ACC112 (cell line): ENCODE data around the gene SYT9.

Source experiments
- H2AFZ ChIP-seq: fragments of 200-600 bp; sonication (generic); one replicate; pipeline ENCODE4 v1.6.0; 2017; ENCODE audit warnings: antibody characterized with exemption, low read length; ENCODE audit not compliant: unreplicated experiment
- H3K27ac ChIP-seq: fragments of 200-600 bp; sonication (generic); 2 replicates; pipeline ENCODE4 v1.5.1; 2014; ENCODE audit warnings: low read depth, mild to moderate bottlenecking, antibody characterized with exemption, low read length, moderate library complexity
- H3K27me3 ChIP-seq: fragments of 200-600 bp; sonication (generic); 2 replicates; pipeline ENCODE4 v1.6.1; 2014; ENCODE audit warnings: mild to moderate bottlenecking, antibody characterized with exemption, low read length, moderate library complexity, mixed read lengths; ENCODE audit not compliant: insufficient read depth
- H3K36me3 ChIP-seq: fragments of 200-600 bp; sonication (generic); 2 replicates; pipeline ENCODE4 v1.6.1; 2016; ENCODE audit warnings: mild to moderate bottlenecking, antibody characterized with exemption, low read length, moderate library complexity, mixed read lengths; ENCODE audit not compliant: insufficient read depth
- H3K4me1 ChIP-seq: fragments of 200-600 bp; sonication (generic); one replicate; pipeline ENCODE4 v1.6.1; 2016; ENCODE audit warnings: low read length, mixed read lengths; ENCODE audit not compliant: insufficient read depth, unreplicated experiment, control insufficient read depth
- H3K4me3 ChIP-seq: fragments of 200-600 bp; sonication (generic); 2 replicates; pipeline ENCODE4 v1.5.1; 2014; ENCODE audit warnings: mild to moderate bottlenecking, low read depth, low read length
- H3K79me2 ChIP-seq: fragments of 200-600 bp; sonication (generic); one replicate; pipeline ENCODE4 v1.6.0; 2016; ENCODE audit warnings: low read length; ENCODE audit not compliant: control insufficient read depth, unreplicated experiment, insufficient read depth

SYT9 gene

GRCh38 chr11:7499081-7499480, 247.4 kb downstream of the SYT9 start:
- Histone ChIP-seq H3K27me3 (no peaks in the 10 kb centered on the region), H3K27ac (no peak overlapping the region), H3K4me3 (no peak overlapping the region), H3K4me1 (no peaks in the 10 kb centered on the region), H3K36me3 (no peaks in the 10 kb centered on the region), H2AFZ (no peak overlapping the region), H3K79me2 (no peaks in the 10 kb centered on the region)

GRCh38 chr11:7500251-7500650, 248.5 kb downstream of the SYT9 start:
- Histone ChIP-seq H3K27ac (no peak overlapping the region), H3K4me1 (no peaks in the 10 kb centered on the region), H2AFZ (no peak overlapping the region), H3K4me3 (no peak overlapping the region), H3K36me3 (no peaks in the 10 kb centered on the region), H3K79me2 (no peaks in the 10 kb centered on the region), H3K27me3 (no peaks in the 10 kb centered on the region)

DNA sequence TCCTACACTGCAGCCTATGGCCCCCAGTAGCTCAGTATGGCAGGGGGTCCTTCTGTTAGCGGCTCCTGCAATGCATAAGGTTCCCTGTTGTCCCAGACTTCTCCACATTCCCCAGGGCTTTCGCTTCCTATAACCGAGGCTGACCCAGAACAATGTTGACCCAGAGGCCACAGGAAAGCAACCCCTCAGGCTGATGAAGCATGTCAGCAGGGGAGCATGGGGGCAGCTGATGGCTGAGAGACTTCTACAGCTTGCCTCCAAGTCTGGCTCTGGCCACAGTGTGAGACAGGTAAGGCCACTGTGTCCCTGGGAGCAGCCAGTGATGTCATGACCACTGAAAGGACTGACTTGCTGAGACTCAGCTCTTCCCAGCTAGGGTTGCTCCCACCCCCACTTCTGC, 249.5 kb downstream of the SYT9 start:
- Histone ChIP-seq H3K79me2 (no peaks in the 10 kb centered on the region), H3K4me3 (no peak overlapping the region), H3K27ac (no peak overlapping the region), H3K36me3 (no peaks in the 10 kb centered on the region), H2AFZ (no peak overlapping the region), H3K4me1 (no peaks in the 10 kb centered on the region), H3K27me3 (no peaks in the 10 kb centered on the region)

DNA sequence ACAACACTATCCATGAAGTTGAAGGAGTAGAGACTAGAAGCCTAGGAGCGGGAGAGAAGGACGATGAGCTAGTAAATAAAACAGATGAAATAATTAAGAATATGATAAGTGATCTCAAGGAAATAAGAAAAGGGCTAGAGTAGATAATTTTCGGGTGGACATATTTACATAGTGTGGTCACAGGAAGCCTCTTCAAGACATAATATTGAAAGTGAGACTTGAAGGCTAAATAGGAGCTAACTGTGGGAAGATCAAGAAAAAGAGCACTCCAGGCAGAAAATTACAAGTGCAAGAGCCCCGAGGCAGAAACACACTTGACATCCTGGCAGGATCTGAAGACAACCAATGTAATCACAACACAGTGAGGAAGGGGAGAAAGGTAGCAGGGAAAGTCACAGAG, 250.2 kb downstream of the SYT9 start:
- Histone ChIP-seq H3K27ac (no peak overlapping the region), H3K27me3 (no peaks in the 10 kb centered on the region), H3K79me2 (no peaks in the 10 kb centered on the region), H3K4me3 (no peak overlapping the region), H2AFZ (no peak overlapping the region), H3K36me3 (no peaks in the 10 kb centered on the region), H3K4me1 (no peaks in the 10 kb centered on the region)

DNA sequence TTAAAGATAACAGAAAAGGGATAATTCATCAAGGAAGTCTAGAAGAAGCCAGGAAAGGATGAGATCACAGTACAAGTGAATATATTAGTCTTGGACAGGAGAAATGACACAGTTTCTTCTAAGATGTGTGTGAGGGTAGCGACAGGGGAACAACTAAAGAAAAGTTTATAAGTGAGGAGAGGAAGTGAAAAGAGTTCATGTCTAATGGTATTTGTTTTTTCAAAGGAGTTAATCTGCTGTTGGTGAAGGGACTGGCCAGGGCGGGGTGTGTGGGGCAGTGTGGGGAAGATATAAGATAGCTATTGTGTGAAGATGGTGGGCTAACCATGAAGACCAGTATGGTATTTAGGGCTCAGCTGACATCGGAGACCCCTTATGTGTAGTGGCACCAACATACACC, 254.5 kb downstream of the SYT9 start:
- Histone ChIP-seq H2AFZ (no peak overlapping the region), H3K27ac (no peak overlapping the region), H3K4me3 (no peak overlapping the region), H3K27me3 (no peaks in the 10 kb centered on the region), H3K36me3 (no peaks in the 10 kb centered on the region), H3K79me2 (no peaks in the 10 kb centered on the region), H3K4me1 (no peaks in the 10 kb centered on the region)

GRCh38 chr11:7508087-7508486, 256.4 kb downstream of the SYT9 start:
- Histone ChIP-seq H3K27me3 (no peaks in the 10 kb centered on the region), H2AFZ (no peak overlapping the region), H3K4me1 (peaks cover 10% of the 10 kb centered on the region), H3K36me3 (no peaks in the 10 kb centered on the region), H3K27ac (no peak overlapping the region), H3K79me2 (no peaks in the 10 kb centered on the region), H3K4me3 (no peak overlapping the region)

- peaks cover 12% of the 10 kb centered on the region for H3K27me3 ChIP-seq
- H3K4me3 ChIP-seq, result no peak overlapping the region
- H2AFZ ChIP-seq, result no peak overlapping the region
- H3K27ac ChIP-seq, result no peak overlapping the region
- no peaks in the 10 kb centered on the region for H3K79me2 ChIP-seq
- peaks cover 16% of the 10 kb centered on the region for H3K4me1 ChIP-seq
- H3K36me3 ChIP-seq, result no peaks in the 10 kb centered on the region
Observed at GRCh38 chr11:7509966-7510365, 258.3 kb downstream of the SYT9 start.

DNA sequence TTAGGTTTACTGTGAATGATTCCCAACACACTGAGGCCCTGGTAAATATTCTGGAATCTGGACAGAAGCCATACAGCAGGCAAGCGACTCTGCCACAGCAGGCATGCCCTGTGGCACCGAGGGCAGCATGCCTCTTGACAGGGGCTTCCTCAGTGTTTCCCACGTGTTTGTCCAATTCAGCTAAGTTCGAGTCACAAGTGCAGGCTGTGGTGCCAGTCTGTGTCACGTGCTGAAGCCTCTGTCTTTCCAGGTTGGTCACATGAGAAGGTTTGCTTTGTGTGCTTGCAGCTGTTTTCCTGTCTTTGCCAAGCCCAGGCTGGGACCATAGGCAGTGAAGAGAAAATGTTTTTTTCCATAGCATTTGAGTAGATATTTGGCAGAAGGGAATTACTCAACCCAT, 259.7 kb downstream of the SYT9 start:
- Histone ChIP-seq H3K4me1 (peaks cover 16% of the 10 kb centered on the region), H3K79me2 (no peaks in the 10 kb centered on the region), H3K27ac (no peak overlapping the region), H3K27me3 (peaks cover 26% of the 10 kb centered on the region), H2AFZ (no peak overlapping the region), H3K4me3 (no peak overlapping the region), H3K36me3 (no peaks in the 10 kb centered on the region)

GRCh38 chr11:7512525-7513233, 261.0 kb downstream of the SYT9 start:
- H2AFZ ChIP-seq, result peak overlapping the region; percentile 96
- peak overlapping the region; percentile 87 for H3K4me3 ChIP-seq
- peaks cover 26% of the 10 kb centered on the region for H3K27me3 ChIP-seq
- H3K27ac ChIP-seq, result peak overlapping the region; percentile 29; the same call in 1 of the 2 replicates
- H3K36me3 ChIP-seq, result no peaks in the 10 kb centered on the region
- H3K79me2 ChIP-seq, result no peaks in the 10 kb centered on the region
- peaks cover 16% of the 10 kb centered on the region for H3K4me1 ChIP-seq

DNA sequence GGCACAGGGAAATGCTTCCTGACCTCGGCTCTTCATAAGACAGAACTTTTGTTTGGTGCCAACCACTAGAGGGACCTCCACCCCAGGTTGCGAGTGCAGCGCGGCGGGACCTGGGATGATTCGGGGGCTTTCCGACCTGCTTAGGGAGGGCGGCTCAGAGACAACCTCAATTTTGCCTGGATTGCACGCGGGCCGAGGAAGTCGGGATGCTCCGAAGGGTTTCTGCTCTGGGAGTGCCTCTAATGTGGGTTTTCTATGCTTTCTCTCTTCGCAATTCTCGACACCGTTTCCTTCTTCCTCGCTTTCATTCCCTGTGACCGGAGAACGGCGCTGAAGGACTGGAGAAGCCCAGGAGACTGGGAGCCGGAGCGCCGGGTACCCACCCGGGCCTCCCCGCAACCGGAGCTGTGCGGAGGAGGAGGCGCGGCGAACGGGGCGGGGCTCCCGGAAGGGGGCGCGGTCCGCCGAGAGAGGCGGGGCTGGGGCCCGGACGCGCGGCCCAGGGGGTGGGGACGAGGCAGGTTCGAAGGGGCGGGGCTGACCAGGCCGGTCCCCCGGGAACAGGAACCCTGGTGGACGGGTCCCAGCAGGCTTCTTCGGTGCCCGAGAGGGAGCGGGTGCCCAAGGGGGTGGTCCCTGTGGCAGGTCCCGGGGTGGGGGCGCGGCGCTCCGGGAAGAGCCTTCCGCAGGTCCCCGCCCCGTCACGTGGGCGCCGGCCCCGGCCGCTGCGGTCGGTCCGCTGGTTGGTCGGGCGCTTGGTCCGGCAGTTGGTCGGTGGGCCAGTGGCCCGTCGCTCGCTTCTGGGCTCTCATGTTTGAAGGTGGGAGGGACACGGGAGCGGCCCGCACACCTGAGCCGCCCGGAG, 261.8 kb downstream of the SYT9 start, which contains the start of gene PPFIBP2:
PPFIBP2 (plus strand) TSS at position 766 of the 865 bp plus-strand sequence. CDS start 35,477 bp downstream, outside the sequence.
- Histone ChIP-seq H3K4me1 (peaks cover 16% of the 10 kb centered on the region), H3K27ac (peak within 1 kb of the TSS; percentile 29; the same call in 1 of the 2 replicates)

More for the DNA sequence above, 261.8 kb downstream of the SYT9 start, which contains the start of gene PPFIBP2:
- Histone ChIP-seq H3K36me3 (no peaks in the 10 kb centered on the region), H3K27me3 (peaks cover 26% of the 10 kb centered on the region), H2AFZ (peak within 1 kb of the TSS; percentile 96), H3K4me3 (peak within 1 kb of the TSS; percentile 87), H3K79me2 (no peaks in the 10 kb centered on the region)
